ENCODE results near the gene CCT5.
"Not testable (repeated sequence)": the region's sequence is repeated elsewhere in the genome, so short reads cannot be mapped to it uniquely, and the experiment has no call there.

- TF ChIP-seq CTCF, POLR2A (IDR thresholded peaks at IDR 0.05): not testable (repeated sequence)
Measured at GRCh38 chr5:10285362-10285761, 35.3 kb downstream of the CCT5 start.
